ENCODE measurements around the gene TRIM47. TPM values are rescaled to one million over a fixed set of nuclear protein-coding genes. Genes with fewer than 3 reads are reported as not detected.

The TRIM47 gene
- total RNA-seq, 4 donors from 2014 or later, result 33.2 to 62.5 (median 41.5) TPM

DNA sequence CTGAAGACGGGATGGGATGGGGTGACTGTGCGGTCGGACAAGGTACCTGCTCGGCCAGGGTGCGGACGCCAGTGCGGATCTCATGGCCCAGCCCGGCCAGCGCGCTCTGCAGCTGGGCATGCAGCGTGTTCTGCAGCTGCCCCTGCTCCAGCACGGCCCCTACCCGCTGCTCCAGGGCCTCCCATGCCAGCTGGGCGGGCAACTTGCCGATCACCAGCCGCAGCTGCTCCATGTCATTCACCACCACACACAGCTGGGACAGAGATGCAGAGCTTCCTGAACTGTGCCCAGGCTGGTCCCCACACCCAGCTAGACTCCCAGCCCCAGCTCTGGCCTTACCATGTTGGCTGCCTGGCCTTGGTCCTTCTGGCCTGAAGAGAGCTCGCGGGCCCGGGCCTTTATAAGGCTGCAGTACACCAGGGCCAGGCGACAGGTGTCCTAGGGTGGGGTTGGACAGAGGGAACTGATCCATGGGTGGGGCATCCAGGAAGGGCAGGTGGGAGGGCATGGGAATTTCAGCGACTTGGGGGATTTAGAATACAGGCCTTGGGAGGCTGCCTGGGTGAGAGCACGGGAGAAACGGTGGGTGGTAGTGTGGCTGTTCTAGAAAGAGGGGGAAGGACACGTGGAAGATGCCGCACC, 44.0 kb downstream of the TRIM47 start:
- WGBS, 2 donors, result 91 to 95% methylated on average over 20 to 25 of the region's 25 CpGs
- intact Hi-C loops (cut with DNase I; ENCODE audit: low total_unique reads), result no loop called here
- TF ChIP-seq POLR2A (IDR thresholded peaks at IDR 0.05), result no peak
- TF ChIP-seq, protein P1, sequence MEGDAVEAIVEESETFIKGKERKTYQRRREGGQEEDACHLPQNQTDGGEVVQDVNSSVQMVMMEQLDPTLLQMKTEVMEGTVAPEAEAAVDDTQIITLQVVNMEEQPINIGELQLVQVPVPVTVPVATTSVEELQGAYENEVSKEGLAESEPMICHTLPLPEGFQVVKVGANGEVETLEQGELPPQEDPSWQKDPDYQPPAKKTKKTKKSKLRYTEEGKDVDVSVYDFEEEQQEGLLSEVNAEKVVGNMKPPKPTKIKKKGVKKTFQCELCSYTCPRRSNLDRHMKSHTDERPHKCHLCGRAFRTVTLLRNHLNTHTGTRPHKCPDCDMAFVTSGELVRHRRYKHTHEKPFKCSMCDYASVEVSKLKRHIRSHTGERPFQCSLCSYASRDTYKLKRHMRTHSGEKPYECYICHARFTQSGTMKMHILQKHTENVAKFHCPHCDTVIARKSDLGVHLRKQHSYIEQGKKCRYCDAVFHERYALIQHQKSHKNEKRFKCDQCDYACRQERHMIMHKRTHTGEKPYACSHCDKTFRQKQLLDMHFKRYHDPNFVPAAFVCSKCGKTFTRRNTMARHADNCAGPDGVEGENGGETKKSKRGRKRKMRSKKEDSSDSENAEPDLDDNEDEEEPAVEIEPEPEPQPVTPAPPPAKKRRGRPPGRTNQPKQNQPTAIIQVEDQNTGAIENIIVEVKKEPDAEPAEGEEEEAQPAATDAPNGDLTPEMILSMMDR (IDR thresholded peaks at IDR 0.05), result no peak
- DNase-seq (ENCODE audit: low spot score in 2 of 2), result no peak
- no peak overlapping the region for H3K4me3 ChIP-seq (ENCODE audit: low read depth, poor library complexity, severe bottlenecking)

DNA sequence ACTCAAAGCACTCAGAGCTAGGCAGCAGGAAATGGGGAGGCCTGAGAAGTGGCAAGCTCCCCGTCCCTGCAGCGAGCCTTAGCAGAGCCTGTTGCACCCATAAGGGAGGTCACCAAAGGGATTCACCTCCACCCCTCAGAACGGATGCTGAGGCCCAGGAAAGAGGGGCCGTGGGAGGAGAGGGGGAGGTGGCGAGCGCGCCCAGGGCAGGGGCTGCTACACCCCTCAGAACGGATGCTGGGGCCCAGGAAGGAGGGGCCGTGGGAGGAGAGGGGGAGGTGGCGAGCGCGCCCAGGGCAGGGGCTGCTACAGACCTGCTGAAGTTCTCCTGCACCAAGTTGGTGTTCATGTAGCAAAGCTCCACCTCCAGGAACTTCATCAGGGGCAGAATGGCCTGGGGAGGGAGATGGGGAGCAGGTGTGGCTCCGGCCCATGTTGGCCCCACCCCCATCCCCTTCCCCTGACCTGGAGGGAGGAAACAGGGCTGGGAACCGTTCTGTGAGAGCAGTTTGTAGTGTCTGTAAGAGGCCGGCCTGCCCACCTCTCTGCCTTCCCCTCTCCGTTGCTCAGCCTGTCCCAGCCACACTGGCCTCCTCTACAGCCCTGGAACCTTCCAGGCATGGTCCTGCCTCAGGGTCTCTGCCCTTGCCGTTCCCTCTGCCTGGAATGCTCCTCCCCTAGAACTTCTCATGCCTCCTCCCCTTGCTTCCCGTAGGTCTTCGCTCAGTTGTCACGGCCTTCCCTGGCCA, 45.6 kb downstream of the TRIM47 start:
- no peak for DNase-seq (ENCODE audit: low spot score in 2 of 2)
- no peak for TF ChIP-seq POLR2A (IDR thresholded peaks at IDR 0.05)
- TF ChIP-seq, protein P1 (IDR thresholded peaks at IDR 0.05), result no peak
- intact Hi-C loops (cut with DNase I; ENCODE audit: low total_unique reads), result no loop called here
- 62 to 67% methylated on average over 18 to 20 of the region's 20 CpGs for WGBS, 2 donors
- no peak overlapping the region for H3K4me3 ChIP-seq (ENCODE audit: low read depth, poor library complexity, severe bottlenecking)

DNA sequence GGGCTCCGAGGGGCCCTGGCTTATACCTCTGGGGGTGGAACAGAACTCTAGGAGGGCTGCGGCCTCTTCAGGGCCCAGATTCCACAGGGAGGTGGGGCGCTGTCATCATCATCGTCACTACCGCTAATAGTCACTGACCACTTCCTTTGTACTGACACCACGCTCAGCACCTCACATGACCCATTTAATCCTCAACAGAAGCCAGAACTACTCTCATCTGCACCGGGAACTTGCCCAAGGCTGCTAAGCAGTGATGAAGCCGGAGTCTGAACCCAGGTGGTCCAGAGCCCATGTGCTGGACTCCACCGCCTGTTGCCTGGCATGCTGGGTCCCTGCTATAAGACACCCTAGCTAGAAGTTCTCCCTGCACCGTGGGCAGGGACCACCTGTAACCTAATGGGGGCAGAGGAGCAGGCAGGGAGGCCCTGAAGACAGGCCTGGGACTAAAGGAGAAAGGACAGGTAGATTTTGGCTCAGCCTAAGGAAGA, 46.2 kb downstream of the TRIM47 start:
- no peak for TF ChIP-seq POLR2A (IDR thresholded peaks at IDR 0.05)
- TF ChIP-seq, protein P1 (IDR thresholded peaks at IDR 0.05), result no peak
- no peak overlapping the region for H3K4me3 ChIP-seq (ENCODE audit: low read depth, poor library complexity, severe bottlenecking)
- WGBS, 2 donors, result 77 to 82% methylated on average over 10 of the region's 10 CpGs
- intact Hi-C loops (cut with DNase I; ENCODE audit: low total_unique reads), result no loop called here
- DNase-seq (ENCODE audit: low spot score in 2 of 2), result peak in 1 of 2 donors; percentile 60

DNA sequence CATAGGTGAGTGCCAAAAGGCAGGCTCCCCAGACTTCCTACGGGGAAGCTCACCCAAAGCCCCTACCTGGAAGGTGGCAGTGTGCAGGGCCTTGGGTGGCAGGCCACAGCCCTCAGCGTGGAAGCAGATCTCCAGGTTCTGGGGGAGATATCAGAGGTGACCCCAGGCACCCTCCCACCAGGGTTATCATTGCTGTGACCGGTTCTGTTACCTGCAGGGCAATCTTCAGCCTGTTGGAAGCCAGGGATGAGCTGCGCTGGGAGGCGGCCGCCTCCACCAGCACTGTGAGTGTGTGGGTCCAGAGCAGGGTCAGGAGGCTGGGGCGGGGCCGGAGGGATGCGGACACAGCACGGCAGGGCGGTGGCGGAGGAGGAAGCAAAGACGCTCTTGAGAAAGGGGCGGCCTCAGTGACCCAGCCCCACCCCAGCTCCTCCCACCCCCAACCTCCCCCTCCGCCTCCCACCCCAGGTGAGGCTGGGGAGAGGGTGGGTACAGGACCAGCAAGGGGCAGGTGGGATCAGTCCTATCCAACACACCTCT, 47.3 kb downstream of the TRIM47 start:
- no peak overlapping the region for H3K4me3 ChIP-seq (ENCODE audit: low read depth, poor library complexity, severe bottlenecking)
- intact Hi-C loops (cut with DNase I; ENCODE audit: low total_unique reads), result no loop called here
- TF ChIP-seq POLR2A (IDR thresholded peaks at IDR 0.05), result no peak
- TF ChIP-seq, protein P1 (IDR thresholded peaks at IDR 0.05), result no peak
- WGBS, 2 donors, result 87 to 88% methylated on average over 15 of the region's 15 CpGs
- no peak for DNase-seq (ENCODE audit: low spot score in 2 of 2)

DNA sequence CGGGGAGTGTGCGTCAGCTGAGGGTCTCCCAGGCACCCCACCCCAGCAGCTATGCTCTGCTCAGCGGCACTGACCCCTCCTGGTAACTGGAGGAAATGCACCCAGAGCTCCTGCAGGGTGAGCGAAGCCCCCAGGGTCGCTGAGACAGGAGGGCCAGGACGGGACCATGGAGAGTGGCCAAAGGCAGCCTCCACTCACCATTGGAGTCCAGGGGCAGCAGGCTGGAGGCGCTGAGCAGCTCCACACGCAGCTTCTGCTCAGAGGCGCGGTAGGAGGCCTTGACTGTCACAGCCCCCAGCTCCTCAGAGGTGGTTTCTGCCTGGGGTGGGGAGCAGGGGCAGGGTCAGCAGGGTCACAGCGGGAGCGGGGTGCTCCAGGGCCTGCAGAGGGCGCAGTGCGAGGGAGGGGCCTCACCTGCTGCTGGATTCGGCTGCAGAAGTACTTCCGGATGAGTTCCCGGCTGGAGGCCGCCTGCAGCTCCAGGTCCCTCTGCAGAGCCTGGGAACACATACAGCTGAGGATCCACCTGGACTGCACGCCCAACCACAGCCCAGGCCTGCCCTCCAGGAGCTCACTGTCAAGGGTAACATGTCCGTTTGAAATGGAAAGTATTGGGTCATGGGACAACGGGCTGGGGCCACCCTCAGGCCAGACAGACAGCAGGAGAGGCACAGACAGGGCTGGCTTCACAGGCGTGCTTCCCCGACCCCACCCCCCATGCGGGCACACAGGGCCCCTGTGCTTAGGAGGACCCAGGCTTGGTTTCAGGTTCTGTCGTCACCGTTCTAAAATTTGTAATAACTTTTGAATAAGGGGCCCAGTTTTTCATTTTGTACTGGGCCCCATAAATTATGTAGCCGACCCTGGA, 48.0 kb downstream of the TRIM47 start:
- DNase-seq (ENCODE audit: low spot score in 2 of 2), result no peak
- no peak overlapping the region for H3K4me3 ChIP-seq (ENCODE audit: low read depth, poor library complexity, severe bottlenecking)
- TF ChIP-seq, protein P1 (IDR thresholded peaks at IDR 0.05), result no peak
- TF ChIP-seq POLR2A (IDR thresholded peaks at IDR 0.05), result no peak
- intact Hi-C loops (cut with DNase I; ENCODE audit: low total_unique reads), result no loop called here
- WGBS, 2 donors, result 68 to 77% methylated on average over 19 to 24 of the region's 27 CpGs

All from lower leg skin (tissue), 4 donors.